HG03135 (cell line): Measurements from ENCODE around the gene LIPC.

Experiments
- ATAC-seq: cut with Tn5 transposase; IDR thresholded peaks from one replicate; pipeline ENCODE4 v1.9.1; 2021; ENCODE audit warnings: mild to moderate bottlenecking, moderate library complexity; ENCODE audit not compliant: unreplicated experiment

LIPC gene

DNA sequence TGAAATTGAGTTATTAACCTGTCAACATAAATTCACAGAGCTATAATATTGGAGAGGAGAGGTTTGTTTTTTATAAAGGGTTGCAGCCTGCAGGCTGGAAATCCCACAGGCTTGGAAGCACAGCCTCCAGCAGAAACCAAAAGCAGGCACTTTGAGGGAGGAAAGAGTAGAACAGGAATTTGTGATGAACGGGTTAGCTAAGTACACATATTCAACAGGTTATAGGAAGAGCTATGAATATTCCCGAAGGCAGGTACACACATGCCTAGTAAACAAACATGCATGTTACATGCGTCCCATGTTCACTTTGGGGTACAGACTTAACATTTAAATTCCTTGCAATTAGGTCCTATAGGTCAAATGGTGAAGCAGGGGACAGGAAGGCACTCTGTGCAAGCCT lies 25.9 kb upstream of the LIPC start:
- ATAC-seq = no peak

GRCh38 chr15:58406811-58407210 lies 25.0 kb upstream of the LIPC start:
- no peak for ATAC-seq

DNA sequence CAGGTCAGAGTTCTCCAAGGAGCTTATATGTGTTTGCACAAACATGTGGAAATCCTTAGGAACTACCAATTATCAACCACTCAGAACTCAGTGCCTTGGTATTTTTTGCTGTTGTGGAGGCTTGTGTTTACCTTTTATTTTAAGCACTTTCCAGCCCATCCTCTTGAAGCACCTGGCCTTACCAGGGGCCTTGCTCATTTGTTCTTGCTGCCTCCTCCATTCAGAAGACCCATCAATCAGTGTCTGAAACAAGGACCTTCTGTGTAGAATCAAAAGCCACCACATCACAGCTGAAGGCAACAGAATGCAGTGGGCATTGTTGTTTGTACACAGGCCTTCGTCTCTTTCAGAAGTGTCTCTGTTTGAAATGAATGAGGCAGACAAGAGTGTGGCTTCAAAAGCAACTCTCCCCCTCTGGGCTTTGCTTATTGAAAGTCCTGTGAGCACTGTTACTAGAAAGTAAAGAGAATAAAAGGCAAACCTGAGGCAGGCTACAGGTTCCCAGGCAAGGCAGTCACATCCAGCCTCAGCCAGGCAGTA lies 24.5 kb upstream of the LIPC start:
- no peak for ATAC-seq

DNA sequence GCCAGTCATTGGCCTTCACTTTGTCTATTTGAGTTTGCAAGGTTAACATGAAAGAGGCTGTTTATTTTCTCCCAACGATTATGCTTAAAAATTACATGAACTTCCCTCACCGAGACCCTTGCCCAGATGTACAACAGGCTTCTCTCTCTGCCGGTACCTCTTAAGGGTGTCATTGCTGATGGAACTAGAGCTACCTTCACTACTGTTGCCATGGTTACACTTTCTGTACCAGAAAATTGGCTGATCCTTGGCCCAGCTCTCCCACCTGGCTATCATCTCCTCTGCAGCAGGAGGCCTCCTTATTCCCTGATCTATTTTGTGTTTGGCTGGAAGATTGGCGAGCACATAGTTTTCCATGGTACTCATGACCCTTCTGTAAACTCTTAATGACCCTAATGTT lies 24.0 kb upstream of the LIPC start:
- no peak for ATAC-seq

GRCh38 chr15:58409861-58410260 lies 21.9 kb upstream of the LIPC start:
- ATAC-seq = no peak

DNA sequence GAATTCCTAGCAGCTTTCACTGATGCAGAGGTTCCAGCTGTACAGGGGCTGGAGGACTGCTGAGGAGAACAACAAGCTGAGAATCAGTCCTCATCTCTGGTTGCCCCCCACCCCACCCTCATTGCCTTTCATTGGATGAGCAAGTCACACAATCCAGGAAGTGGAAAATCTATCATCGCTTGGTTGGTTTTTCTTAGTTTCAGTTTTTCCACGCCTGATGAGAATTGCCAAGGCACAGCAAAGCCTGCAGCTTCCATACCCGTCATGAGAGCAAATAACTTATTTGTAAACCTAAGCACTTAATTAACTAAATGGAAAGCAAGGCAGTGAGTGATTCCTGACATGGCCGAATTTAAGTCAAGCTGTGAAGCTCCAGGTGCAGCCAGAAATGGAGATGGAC lies 21.4 kb upstream of the LIPC start:
- ATAC-seq = no peak

DNA sequence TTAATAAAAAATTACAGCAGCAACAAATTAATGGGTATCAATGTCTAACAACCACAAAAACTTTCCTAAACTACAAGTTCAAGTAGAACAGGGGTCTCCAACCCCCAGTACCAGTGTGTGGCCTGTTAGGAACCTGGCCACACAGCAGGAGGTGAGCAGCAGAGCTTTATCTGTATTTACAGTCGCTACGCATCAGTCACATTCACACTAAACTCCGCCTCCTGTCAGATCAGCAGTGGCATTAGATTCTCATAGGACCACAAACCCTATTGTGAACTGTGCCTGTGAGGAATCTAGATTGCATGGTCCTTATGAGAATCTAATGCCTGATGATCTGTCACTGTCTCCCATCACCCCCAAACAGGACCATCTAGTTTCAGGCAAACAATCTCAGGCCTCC lies 18.5 kb upstream of the LIPC start:
- no peak for ATAC-seq

GRCh38 chr15:58415636-58416035 lies 16.2 kb upstream of the LIPC start:
- no peak for ATAC-seq

GRCh38 chr15:58416963-58417362 lies 14.8 kb upstream of the LIPC start:
- no peak for ATAC-seq

GRCh38 chr15:58418135-58418534 lies 13.7 kb upstream of the LIPC start:
- ATAC-seq = no peak

DNA sequence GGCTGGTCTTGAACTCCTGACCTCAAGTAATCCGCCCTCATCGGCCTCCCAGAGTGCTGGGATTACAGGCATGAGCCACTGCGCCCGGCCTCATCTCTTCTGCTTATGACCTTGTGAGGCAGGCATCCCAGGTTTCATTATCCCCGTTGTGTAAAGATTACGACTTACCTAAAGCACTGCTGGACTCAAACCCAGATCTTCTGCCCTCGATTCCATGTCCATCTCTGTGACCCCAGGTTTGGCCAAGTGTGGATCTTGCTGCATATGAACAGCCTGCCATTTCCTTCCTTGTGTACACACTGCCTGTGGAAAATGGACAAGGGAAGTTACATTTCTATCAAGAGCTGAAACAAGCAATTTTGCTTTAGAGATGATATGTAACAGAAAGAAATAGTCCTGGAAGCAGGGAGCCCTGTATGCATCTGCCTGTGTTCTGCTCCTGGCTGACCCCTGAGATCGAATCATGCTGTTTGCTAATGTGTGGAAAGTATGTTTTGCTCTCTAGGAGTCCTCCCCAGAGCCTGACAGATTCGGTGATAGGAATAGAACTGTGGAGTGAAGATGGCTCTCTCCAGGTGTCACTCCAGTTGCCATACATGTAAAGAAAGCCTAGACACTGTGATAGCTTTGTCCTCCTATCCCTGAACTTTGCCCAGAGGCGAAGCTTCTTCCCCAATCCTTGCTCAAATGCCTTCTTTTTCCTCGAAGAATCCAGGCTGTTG lies 11.8 kb upstream of the LIPC start:
- no peak for ATAC-seq

- no peak for ATAC-seq
Measured at GRCh38 chr15:58420579-58421043, 11.2 kb upstream of the LIPC start.

DNA sequence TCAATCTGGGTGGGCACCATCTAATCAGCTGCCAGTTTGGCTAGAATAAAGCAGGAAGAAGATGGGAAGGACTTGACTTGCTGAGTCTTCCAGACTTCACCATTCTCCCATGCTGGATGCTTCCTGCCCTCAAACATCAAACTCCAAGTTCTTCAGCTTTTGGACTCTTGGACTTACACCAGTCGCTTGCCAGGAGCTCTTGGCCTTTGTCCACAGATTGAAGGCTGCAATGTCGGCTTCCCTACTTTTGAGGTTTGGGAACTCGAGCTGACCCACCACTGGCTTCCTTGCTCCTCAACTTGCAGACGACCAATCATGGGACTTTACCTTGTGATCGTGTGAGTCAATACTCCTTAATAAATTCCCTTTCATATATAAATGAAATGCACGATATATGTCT lies 8.6 kb upstream of the LIPC start:
- no peak for ATAC-seq

GRCh38 chr15:58423831-58424608 lies 7.8 kb upstream of the LIPC start:
- ATAC-seq = no peak

DNA sequence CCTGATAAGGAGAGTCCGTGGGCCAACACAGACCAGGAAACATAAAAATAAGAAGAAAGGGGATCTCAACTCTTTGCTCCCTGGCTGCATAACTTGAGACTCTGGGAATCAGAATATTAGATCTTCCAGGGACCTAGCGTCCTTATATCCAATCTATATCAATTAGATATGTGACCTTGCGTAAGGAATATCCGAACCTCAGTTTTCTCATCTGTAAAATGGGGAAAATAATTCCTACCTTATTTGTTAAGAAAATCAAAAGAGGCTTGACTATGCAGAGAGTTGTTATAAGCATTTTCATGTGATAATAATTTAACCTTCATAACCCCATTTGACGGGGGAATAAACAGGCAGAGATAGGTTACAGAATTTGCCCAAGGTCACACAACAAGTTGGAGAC lies 7.1 kb upstream of the LIPC start:
- ATAC-seq = no peak

DNA sequence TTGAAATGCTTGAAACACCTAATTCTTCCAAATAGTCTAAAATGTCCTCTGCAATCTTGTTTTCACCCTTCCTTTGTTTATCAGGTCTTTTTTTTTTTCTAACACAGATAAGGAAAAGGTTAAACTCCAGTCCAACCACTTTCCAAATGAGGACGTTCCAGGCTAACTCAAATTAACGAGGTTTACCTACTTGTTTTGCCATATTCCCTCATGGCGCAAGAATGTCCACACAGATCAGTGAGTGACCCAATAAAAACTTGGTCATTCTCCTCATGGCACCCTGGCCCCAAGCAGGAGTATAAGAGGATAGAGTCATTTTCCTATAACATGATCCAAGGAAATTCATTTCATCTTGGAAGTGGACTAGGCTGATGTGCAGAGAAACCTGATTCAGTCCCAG lies 6.6 kb upstream of the LIPC start:
- ATAC-seq = no peak

GRCh38 chr15:58425834-58426233 lies 6.0 kb upstream of the LIPC start:
- no peak for ATAC-seq

DNA sequence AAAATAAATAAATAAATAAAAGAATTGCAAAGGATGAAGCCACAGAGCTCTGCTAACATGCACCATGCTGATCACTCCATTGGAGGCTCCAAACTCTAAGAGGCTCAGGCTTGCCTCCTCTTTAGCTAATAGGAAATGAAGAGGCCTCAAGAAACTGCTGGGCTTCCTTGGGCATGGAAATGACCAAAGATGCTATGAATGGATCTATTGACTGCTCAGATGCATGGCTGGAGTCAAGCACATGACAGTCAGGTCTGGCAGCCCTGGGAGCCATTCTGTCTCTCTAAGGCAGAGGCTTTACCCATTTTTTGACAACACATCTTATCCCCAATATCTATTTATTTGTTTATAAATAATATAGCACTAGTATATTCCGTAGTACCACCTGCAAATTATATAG lies 5.3 kb upstream of the LIPC start:
- ATAC-seq = no peak

GRCh38 chr15:58427987-58428386 lies 3.8 kb upstream of the LIPC start:
- ATAC-seq = no peak

- ATAC-seq = no peak
Measured at GRCh38 chr15:58430224-58430787, 1.5 kb upstream of the LIPC start.

GRCh38 chr15:58432401-58432800 lies 610 bp downstream of the LIPC start:
- no peak for ATAC-seq
